NCI-H1694 treated with DMSO at 0.1 percent for 48 hours (cell line): ENCODE results near the gene ANGPT4.

Experiments
- DNase-seq: peaks from one replicate; lab custom pipeline; 2025; lab: John Stamatoyannopoulos, UW

Gene ANGPT4

GRCh38 chr20:824490-824889 is 91.6 kb downstream of the ANGPT4 start:
- no peak for DNase-seq

- no peak for DNase-seq
These were observed 92.6 kb downstream of the ANGPT4 start for GRCh38 chr20:823574-823902.

GRCh38 chr20:822651-823573 is 93.2 kb downstream of the ANGPT4 start:
- DNase-seq: no peak

- no peak for DNase-seq
These were observed 94.4 kb downstream of the ANGPT4 start for GRCh38 chr20:821731-822065.

GRCh38 chr20:821046-821730 is 94.9 kb downstream of the ANGPT4 start:
- no peak for DNase-seq

GRCh38 chr20:820323-820953 is 95.7 kb downstream of the ANGPT4 start:
- DNase-seq: no peak
